Measurements from ENCODE around the gene DR1.

The DR1 gene

GRCh38 chr1:93324486-93325464, 20.9 kb upstream of the DR1 start:
- H3K9ac ChIP-seq (ENCODE audit: low read length) = no peak overlapping the region
- no peak overlapping the region for H3K27ac ChIP-seq (ENCODE audit: low read length)
- H3K4me1 ChIP-seq (ENCODE audit: low read length) = peaks cover 18% of the 10 kb centered on the region

GRCh38 chr1:93328809-93329760, 16.6 kb upstream of the DR1 start:
- Histone ChIP-seq H3K9ac (ENCODE audit: low read length) (peak overlapping the region; percentile 35), H3K79me2 (ENCODE audit: low read length) (no peaks in the 10 kb centered on the region), H3K4me3 (ENCODE audit: low read length) (peak overlapping the region; percentile 27; the same call in 1 of the 2 replicates), H3K27me3 (replicated peaks; ENCODE audit: insufficient read depth, low read length) (no peaks in the 10 kb centered on the region), H3K4me2 (ENCODE audit: low read depth, low read length) (peak overlapping the region; percentile 58; the same call in 1 of the 2 replicates), H4K20me1 (ENCODE audit: insufficient read depth, low read length) (no peaks in the 10 kb centered on the region), H3K4me1 (ENCODE audit: low read length) (peaks cover 27% of the 10 kb centered on the region), H3K9me3 (replicated peaks; ENCODE audit: insufficient read depth, low read length) (no peaks in the 10 kb centered on the region), H3K36me3 (replicated peaks; ENCODE audit: insufficient read depth, low read length) (no peaks in the 10 kb centered on the region), H3K27ac (ENCODE audit: low read length) (peak overlapping the region; percentile 96), H2AFZ (ENCODE audit: low read length) (no peak overlapping the region), H3F3A (ENCODE audit: insufficient read depth, low read length) (peaks cover 14% of the 10 kb centered on the region; the same call in 1 of the 2 replicates), H3K9me2 (replicated peaks; ENCODE audit: insufficient read depth, low read length) (no peaks in the 10 kb centered on the region)
- DNase-seq = peak; percentile 70
- no peak for TF ChIP-seq CTCF (IDR thresholded peaks at IDR 0.05; ENCODE audit: low read length)

More at GRCh38 chr1:93324486-93325464, 20.9 kb upstream of the DR1 start:
- Histone ChIP-seq H3K36me3 (replicated peaks; ENCODE audit: insufficient read depth, low read length) (no peaks in the 10 kb centered on the region), H2AFZ (ENCODE audit: low read length) (no peak overlapping the region), H3K4me3 (ENCODE audit: low read length) (no peak overlapping the region), H3K4me2 (ENCODE audit: low read depth, low read length) (no peak overlapping the region), H3K9me3 (replicated peaks; ENCODE audit: insufficient read depth, low read length) (no peaks in the 10 kb centered on the region), H3F3A (ENCODE audit: insufficient read depth, low read length) (peaks cover 14% of the 10 kb centered on the region; the same call in 1 of the 2 replicates), H3K9me2 (replicated peaks; ENCODE audit: insufficient read depth, low read length) (no peaks in the 10 kb centered on the region), H3K27me3 (replicated peaks; ENCODE audit: insufficient read depth, low read length) (no peaks in the 10 kb centered on the region), H4K20me1 (ENCODE audit: insufficient read depth, low read length) (no peaks in the 10 kb centered on the region), H3K79me2 (ENCODE audit: low read length) (no peaks in the 10 kb centered on the region)
- no peak for TF ChIP-seq EZH2phosphoT487 (IDR thresholded peaks at IDR 0.05; ENCODE audit: low read length)
- no peak for DNase-seq

GRCh38 chr1:93330196-93330595, 15.5 kb upstream of the DR1 start:
- Histone ChIP-seq H3K4me3 (ENCODE audit: low read length) (no peak overlapping the region), H3K27ac (ENCODE audit: low read length) (peak overlapping the region; percentile 96; the same call in 1 of the 2 replicates), H3K9me2 (replicated peaks; ENCODE audit: insufficient read depth, low read length) (no peaks in the 10 kb centered on the region), H3F3A (ENCODE audit: insufficient read depth, low read length) (peaks cover 14% of the 10 kb centered on the region; the same call in 1 of the 2 replicates), H3K79me2 (ENCODE audit: low read length) (no peaks in the 10 kb centered on the region), H2AFZ (ENCODE audit: low read length) (no peak overlapping the region), H4K20me1 (ENCODE audit: insufficient read depth, low read length) (no peaks in the 10 kb centered on the region), H3K4me1 (ENCODE audit: low read length) (peaks cover 27% of the 10 kb centered on the region), H3K9ac (ENCODE audit: low read length) (no peak overlapping the region), H3K9me3 (replicated peaks; ENCODE audit: insufficient read depth, low read length) (no peaks in the 10 kb centered on the region), H3K4me2 (ENCODE audit: low read depth, low read length) (no peak overlapping the region), H3K36me3 (replicated peaks; ENCODE audit: insufficient read depth, low read length) (no peaks in the 10 kb centered on the region), H3K27me3 (replicated peaks; ENCODE audit: insufficient read depth, low read length) (no peaks in the 10 kb centered on the region)
- DNase-seq = no peak
- TF ChIP-seq CTCF (IDR thresholded peaks at IDR 0.05; ENCODE audit: low read length) (no peak), EZH2phosphoT487 (IDR thresholded peaks at IDR 0.05; ENCODE audit: low read length) (no peak), EZH2 (optimal IDR thresholded peaks at IDR 0.05; ENCODE audit: low read depth, low read length) (no peak)
